K562 (cell line): Measurements from ENCODE around the gene GAD1. TPM values are rescaled to one million over a fixed set of nuclear protein-coding genes. Genes with fewer than 3 reads are reported as not detected.
A peak's percentile ranks its signal among the peaks of the same experiment; 100 is the strongest.

Experiments
- ATF1 ChIP-seq, 2 experiments: fragments of 450-650 bp in 1 of 2; IDR thresholded peaks; 2 replicates each; pipeline ENCODE4 v1.6.1; 2016; ENCODE audit warnings: missing compliant biosample characterization in 1 of 2, missing genetic modification characterization in 1 of 2
- CEBPG ChIP-seq, 3 experiments: fragments of 200-800 bp in 1 of 3; sonication (Bioruptor generic) in 1 of 3; sonication (generic) in 1 of 3; formaldehyde crosslinking in 1 of 3; IDR thresholded peaks in 2 of 3; conservative IDR thresholded peaks in 1 of 3; 2 replicates each; pipeline versions ENCODE4 v1.6.1 to v1.8.0; 2016 to 2022; ENCODE audit warnings: missing compliant biosample characterization in 2 of 3, missing genetic modification characterization in 2 of 3, mild to moderate bottlenecking in 1 of 3, missing genetic modification reagents in 1 of 3
- DPF2 ChIP-seq: fragments of 450-650 bp; IDR thresholded peaks from 2 replicates; pipeline ENCODE4 v1.6.1; 2016
- ETV6 ChIP-seq, 3 experiments: fragments of 150-350 bp in 1 of 3; sonication (generic) in 1 of 3; formaldehyde crosslinking in 1 of 3; IDR thresholded peaks; 2 replicates each; pipeline versions ENCODE4 v1.6.1 to v1.8.0; 2014 to 2022; ENCODE audit warnings: borderline replicate concordance in 2 of 3, low read depth in 2 of 3, antibody characterized with exemption in 1 of 3, low read length in 1 of 3, mild to moderate bottlenecking in 1 of 3, missing genetic modification reagents in 1 of 3
- FOSL1 ChIP-seq: fragments of 200-800 bp; sonication (Bioruptor generic); conservative IDR thresholded peaks from 2 replicates; pipeline ENCODE4 v1.6.1; 2016; ENCODE audit warnings: missing genetic modification characterization, missing compliant biosample characterization
- FOXK2 ChIP-seq, 2 experiments: fragments of 450-650 bp; IDR thresholded peaks in 1 of 2; conservative IDR thresholded peaks in 1 of 2; 2 replicates each; pipeline ENCODE4 v1.6.1; 2016; ENCODE audit warnings: low read depth in 2 of 2, mild to moderate bottlenecking in 1 of 2
- HOMEZ ChIP-seq: fragments of 250-450 bp; sonication (Bioruptor Pico); IDR thresholded peaks from 2 replicates; pipeline ENCODE4 v1.4.0; 2020; ENCODE audit warnings: mild to moderate bottlenecking, moderate library complexity
- NCOA2 ChIP-seq, 2 experiments: fragments of 450-650 bp; IDR thresholded peaks; 2 replicates each; pipeline ENCODE4 v1.6.1; 2018; ENCODE audit warnings: mild to moderate bottlenecking in 2 of 2, moderate library complexity in 1 of 2; ENCODE audit not compliant: partially characterized antibody in 2 of 2
- OTX1 ChIP-seq: fragments of 450-650 bp; formaldehyde crosslinking; IDR thresholded peaks from 2 replicates; pipeline ENCODE4 v1.4.0; 2022; ENCODE audit warnings: mild to moderate bottlenecking
- RBM34 ChIP-seq: fragments of 200-400 bp; formaldehyde crosslinking; IDR thresholded peaks from 2 replicates; pipeline ENCODE4 v1.6.1; 2018; ENCODE audit warnings: low read length, borderline replicate concordance; ENCODE audit not compliant: insufficient read depth
- SRSF9 ChIP-seq: fragments of 200-400 bp; formaldehyde crosslinking; IDR thresholded peaks from 2 replicates; pipeline ENCODE4 v1.6.1; 2017; ENCODE audit warnings: low read depth, low read length, borderline replicate concordance
- ZC3H11A ChIP-seq: IDR thresholded peaks from 2 replicates; pipeline ENCODE4 v1.6.1; 2012; ENCODE audit warnings: low read depth, low read length, improper control_type of control experiment
- ZNF79 ChIP-seq: fragments of 250-450 bp; sonication (Bioruptor Pico); IDR thresholded peaks from 2 replicates; pipeline ENCODE4 v1.4.0; 2020; ENCODE audit warnings: low read depth, mild to moderate bottlenecking, moderate library complexity
- ZSCAN29 ChIP-seq: fragments of 450-650 bp; IDR thresholded peaks from 2 replicates; pipeline ENCODE4 v1.6.1; 2017
- polyA plus RNA-seq, 8 experiments: library from polyadenylated mRNA; depleted of rRNA in 4 of 8; stranded (reverse) in 5 of 8; unstranded in 3 of 8; fragments of >200 nt; fragmentation: Nextera tagmentation in 2 of 8; fragmentation: Illumina TruSeq in 1 of 8; extraction: Ambion mirVana in 2 of 8; extraction: Trizol in 1 of 8; gene quantifications; 2 replicates each; pipeline versions ENCODE4 v1.2.1 to v1.2.3, GENCODE V29; 2011 to 2014; ENCODE audit warnings: inconsistent platforms in 1 of 8, missing spikeins in 1 of 8
- total RNA-seq, 7 experiments: library from RNA; depleted of rRNA in 6 of 7; stranded (reverse); fragments of >200 nt in 6 of 7; fragmentation: Illumina TruSeq in 2 of 7; extraction: Trizol in 2 of 7; gene quantifications; 2 replicates each; pipeline versions ENCODE4 v1.2.1 to v1.2.3, GENCODE V29; 2011 to 2021; ENCODE audit warnings: low replicate concordance in 1 of 7
- TF ChIP-seq, protein P1 (sequence below), 2 experiments: fragments of 450-650 bp; IDR thresholded peaks; 2 replicates each; pipeline ENCODE4 v1.6.1; 2018; ENCODE audit warnings: mild to moderate bottlenecking in 2 of 2, low read depth in 1 of 2; ENCODE audit not compliant: partially characterized antibody in 2 of 2
- TF ChIP-seq, protein P2 (sequence below), 2 experiments: fragments of 150-350 bp in 1 of 2; IDR thresholded peaks; 2 replicates each; pipeline ENCODE4 v1.6.1; 2012 to 2016; ENCODE audit warnings: low read depth in 2 of 2, low read length in 2 of 2, mild to moderate bottlenecking in 1 of 2, moderate library complexity in 1 of 2

GAD1 gene
- total and polyA plus RNA-seq, 9 of the 15 experiments (the other 6 are each of a cell fraction or from before 2014, with no cell fraction given), result 2.7 to 29.1 (median 15.7) TPM

- no peak for TF ChIP-seq ZNF79 (CRISPR knock-in tag)
- peak; percentile 100 for TF ChIP-seq ZSCAN29
- TF ChIP-seq, protein P1, sequence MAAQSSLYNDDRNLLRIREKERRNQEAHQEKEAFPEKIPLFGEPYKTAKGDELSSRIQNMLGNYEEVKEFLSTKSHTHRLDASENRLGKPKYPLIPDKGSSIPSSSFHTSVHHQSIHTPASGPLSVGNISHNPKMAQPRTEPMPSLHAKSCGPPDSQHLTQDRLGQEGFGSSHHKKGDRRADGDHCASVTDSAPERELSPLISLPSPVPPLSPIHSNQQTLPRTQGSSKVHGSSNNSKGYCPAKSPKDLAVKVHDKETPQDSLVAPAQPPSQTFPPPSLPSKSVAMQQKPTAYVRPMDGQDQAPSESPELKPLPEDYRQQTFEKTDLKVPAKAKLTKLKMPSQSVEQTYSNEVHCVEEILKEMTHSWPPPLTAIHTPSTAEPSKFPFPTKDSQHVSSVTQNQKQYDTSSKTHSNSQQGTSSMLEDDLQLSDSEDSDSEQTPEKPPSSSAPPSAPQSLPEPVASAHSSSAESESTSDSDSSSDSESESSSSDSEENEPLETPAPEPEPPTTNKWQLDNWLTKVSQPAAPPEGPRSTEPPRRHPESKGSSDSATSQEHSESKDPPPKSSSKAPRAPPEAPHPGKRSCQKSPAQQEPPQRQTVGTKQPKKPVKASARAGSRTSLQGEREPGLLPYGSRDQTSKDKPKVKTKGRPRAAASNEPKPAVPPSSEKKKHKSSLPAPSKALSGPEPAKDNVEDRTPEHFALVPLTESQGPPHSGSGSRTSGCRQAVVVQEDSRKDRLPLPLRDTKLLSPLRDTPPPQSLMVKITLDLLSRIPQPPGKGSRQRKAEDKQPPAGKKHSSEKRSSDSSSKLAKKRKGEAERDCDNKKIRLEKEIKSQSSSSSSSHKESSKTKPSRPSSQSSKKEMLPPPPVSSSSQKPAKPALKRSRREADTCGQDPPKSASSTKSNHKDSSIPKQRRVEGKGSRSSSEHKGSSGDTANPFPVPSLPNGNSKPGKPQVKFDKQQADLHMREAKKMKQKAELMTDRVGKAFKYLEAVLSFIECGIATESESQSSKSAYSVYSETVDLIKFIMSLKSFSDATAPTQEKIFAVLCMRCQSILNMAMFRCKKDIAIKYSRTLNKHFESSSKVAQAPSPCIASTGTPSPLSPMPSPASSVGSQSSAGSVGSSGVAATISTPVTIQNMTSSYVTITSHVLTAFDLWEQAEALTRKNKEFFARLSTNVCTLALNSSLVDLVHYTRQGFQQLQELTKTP (IDR thresholded peaks at IDR 0.05; ENCODE audit: low read depth in 1 of 2, partially characterized antibody in 2 of 2), result no peak
- TF ChIP-seq RBM34, result no peak
- peak; percentile 52; the same call in 1 of the 2 replicates for TF ChIP-seq DPF2
- 0 out of 2 replicates have a peak, but pooled peaks have one; percentile 33 for TF ChIP-seq OTX1 (CRISPR knock-in tag)
- 0 out of 2 replicates have a peak, but pooled peaks have one; percentile 33 for TF ChIP-seq FOSL1 (tag)
- TF ChIP-seq, protein P2, sequence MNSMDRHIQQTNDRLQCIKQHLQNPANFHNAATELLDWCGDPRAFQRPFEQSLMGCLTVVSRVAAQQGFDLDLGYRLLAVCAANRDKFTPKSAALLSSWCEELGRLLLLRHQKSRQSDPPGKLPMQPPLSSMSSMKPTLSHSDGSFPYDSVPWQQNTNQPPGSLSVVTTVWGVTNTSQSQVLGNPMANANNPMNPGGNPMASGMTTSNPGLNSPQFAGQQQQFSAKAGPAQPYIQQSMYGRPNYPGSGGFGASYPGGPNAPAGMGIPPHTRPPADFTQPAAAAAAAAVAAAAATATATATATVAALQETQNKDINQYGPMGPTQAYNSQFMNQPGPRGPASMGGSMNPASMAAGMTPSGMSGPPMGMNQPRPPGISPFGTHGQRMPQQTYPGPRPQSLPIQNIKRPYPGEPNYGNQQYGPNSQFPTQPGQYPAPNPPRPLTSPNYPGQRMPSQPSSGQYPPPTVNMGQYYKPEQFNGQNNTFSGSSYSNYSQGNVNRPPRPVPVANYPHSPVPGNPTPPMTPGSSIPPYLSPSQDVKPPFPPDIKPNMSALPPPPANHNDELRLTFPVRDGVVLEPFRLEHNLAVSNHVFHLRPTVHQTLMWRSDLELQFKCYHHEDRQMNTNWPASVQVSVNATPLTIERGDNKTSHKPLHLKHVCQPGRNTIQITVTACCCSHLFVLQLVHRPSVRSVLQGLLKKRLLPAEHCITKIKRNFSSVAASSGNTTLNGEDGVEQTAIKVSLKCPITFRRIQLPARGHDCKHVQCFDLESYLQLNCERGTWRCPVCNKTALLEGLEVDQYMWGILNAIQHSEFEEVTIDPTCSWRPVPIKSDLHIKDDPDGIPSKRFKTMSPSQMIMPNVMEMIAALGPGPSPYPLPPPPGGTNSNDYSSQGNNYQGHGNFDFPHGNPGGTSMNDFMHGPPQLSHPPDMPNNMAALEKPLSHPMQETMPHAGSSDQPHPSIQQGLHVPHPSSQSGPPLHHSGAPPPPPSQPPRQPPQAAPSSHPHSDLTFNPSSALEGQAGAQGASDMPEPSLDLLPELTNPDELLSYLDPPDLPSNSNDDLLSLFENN (IDR thresholded peaks at IDR 0.05; ENCODE audit: low read depth in 2 of 2, low read length in 2 of 2), result no peak
- 0 out of 2 replicates have a peak, but pooled peaks have one; percentile 39 for TF ChIP-seq HOMEZ
- TF ChIP-seq ZC3H11A, result no peak
- peak in 1 of 2 experiments; percentile 18; a peak in 1 of 4 replicates for TF ChIP-seq ETV6 (IDR thresholded peaks at IDR 0.05; ENCODE audit: borderline replicate concordance in 1 of 2, low read depth in 2 of 2, low read length in 1 of 2)
- no peak for TF ChIP-seq ETV6 (CRISPR knock-in tag; IDR thresholded peaks at IDR 0.05; ENCODE audit: borderline replicate concordance)
- TF ChIP-seq FOXK2 (conservative IDR thresholded peaks at IDR 0.05 in 1 of 2, IDR thresholded peaks at IDR 0.05 in 1 of 2; ENCODE audit: low read depth in 2 of 2), result peak in 1 of 2 experiments; percentile 85; a peak in 2 of 4 replicates
- TF ChIP-seq ATF1 (CRISPR knock-in tag; IDR thresholded peaks at IDR 0.05), result no peak
- peak; percentile 34; the same call in 1 of the 2 replicates for TF ChIP-seq ATF1 (tag; IDR thresholded peaks at IDR 0.05)
- TF ChIP-seq CEBPG (CRISPR knock-in tag; IDR thresholded peaks at IDR 0.05), result no peak
- peak; percentile 41 to 82; a peak in 3 of 4 replicates for TF ChIP-seq CEBPG (tag; conservative IDR thresholded peaks at IDR 0.05 in 1 of 2, IDR thresholded peaks at IDR 0.05 in 1 of 2)
- TF ChIP-seq SRSF9, result no peak
- TF ChIP-seq NCOA2 (IDR thresholded peaks at IDR 0.05; ENCODE audit: partially characterized antibody in 2 of 2), result no peak
These were observed 45.2 kb upstream of the GAD1 start (continued) for GRCh38 chr2:170771421-170771937.
